ENCODE data around the gene PMS1.
"Not testable (repeated sequence)": the region's sequence is repeated elsewhere in the genome, so short reads cannot be mapped to it uniquely, and the experiment has no call there.

Gene PMS1

DNA sequence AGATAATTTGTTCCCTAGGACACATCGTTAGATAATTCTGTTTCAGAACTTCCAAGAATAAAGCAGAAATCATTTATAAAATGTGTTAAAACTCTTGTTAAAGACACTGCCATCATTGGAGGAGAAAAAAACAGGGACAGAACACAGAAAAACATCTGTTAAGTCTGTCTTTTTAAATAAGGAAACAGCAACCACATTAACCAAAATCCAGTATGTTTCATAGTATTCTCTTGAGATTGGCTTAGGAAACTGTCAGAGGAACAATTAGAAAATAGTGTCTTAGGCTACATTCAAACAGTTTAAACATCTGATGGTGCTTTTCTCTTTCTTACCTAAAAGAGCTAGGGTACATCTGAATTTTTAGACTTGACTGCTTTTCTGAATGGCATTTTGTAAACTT, 81.6 kb downstream of the PMS1 start:
- Mint-ChIP-seq H3K36me3 (ENCODE audit: low read depth) (peaks cover 46% of the 10 kb centered on the region), H3K27me3 (no peaks in the 10 kb centered on the region), H3K9me3 (peaks cover 3% of the 10 kb centered on the region), H3K4me3 (no peak overlapping the region), H3K4me1 (peaks cover 2% of the 10 kb centered on the region), H3K27ac (no peak overlapping the region)
- ATAC-seq, result no peak
- DNase-seq, result no peak

DNA sequence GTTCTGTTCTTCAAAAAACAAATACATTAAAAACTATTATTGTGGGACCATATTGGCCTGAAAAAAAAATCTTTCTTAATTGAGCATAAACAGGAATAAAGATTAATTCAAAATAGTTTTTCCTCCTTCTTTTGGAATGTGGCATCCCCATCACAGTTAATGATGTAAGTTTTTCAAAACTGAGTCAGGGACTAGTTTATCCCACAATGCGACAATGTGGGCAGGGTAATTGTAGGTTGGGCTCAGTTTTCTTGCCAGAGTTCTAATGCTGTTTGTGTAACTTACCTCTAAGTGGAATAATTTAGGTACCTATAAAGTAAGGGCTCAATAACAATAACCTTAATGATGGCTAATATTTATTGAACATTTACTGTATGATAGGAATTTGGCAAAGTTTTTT, 82.0 kb downstream of the PMS1 start:
- H3K27me3 Mint-ChIP-seq, result no peaks in the 10 kb centered on the region
- H3K9me3 Mint-ChIP-seq, result peaks cover 3% of the 10 kb centered on the region
- H3K27ac Mint-ChIP-seq, result no peak overlapping the region
- no peak overlapping the region for H3K4me3 Mint-ChIP-seq
- DNase-seq (no peak), ATAC-seq (no peak)
- H3K36me3 Mint-ChIP-seq (ENCODE audit: low read depth), result peaks cover 49% of the 10 kb centered on the region
- peaks cover 2% of the 10 kb centered on the region for H3K4me1 Mint-ChIP-seq

DNA sequence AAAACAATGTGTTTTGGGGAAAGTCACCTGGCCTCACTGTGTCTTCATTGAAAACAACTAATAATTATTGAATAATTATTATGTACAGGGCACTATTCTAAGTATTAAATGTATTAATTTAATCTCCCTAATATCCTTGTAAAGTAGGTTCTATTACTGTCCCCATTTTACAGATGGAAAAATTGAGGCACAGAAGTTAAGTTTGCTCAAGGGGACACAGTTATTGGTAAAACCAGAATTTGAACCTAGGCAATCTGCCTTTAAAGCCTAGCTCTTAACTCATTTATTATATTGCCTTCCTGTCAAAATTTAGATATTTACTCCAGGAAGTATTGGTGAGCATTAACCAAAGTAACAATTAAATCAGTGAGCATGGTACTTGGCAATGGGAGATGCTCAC, 84.6 kb downstream of the PMS1 start:
- H3K27ac Mint-ChIP-seq, result no peak overlapping the region
- H3K4me3 Mint-ChIP-seq, result no peak overlapping the region
- no peak for ATAC-seq

DNA sequence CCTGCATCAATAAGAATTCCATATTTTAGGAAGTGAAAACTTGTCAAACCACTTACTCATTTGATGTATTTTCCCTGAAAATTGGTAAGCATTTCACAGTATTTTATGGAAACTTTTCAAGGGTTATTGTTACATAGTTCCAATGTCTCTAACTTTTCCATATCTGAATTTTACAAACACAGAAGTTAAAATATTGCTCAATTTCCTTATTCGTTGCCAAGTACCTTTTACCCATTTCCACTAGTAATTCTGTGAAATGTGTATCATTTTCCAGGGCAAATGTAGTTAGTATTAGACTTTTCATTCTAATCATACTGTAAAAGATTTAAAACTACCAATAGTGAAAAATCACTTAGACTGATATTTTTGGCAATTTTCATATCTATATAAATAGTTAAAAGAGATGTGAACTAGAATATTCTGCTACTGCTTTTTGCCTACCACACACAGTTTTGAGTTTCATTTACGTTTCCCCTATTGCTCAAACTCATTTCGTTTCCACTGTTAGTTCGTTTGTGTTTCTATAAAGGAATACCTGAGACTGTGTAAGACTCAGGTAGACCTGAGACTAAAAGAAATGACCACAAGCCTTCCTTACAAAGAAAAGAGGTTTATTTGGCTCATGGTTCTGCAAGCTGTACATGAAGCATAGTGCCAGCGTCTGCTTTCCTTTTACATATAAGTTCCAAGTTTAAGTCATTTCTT, 86.3 kb downstream of the PMS1 start:
- Mint-ChIP-seq H3K4me1 (peaks cover 18% of the 10 kb centered on the region), H3K9me3 (peaks cover 10% of the 10 kb centered on the region), H3K27me3 (no peaks in the 10 kb centered on the region), H3K4me3 (no peak overlapping the region), H3K27ac (no peak overlapping the region), H3K36me3 (ENCODE audit: low read depth) (peaks cover 53% of the 10 kb centered on the region)
- ATAC-seq, result no peak
- no peak for DNase-seq

More for the DNA sequence above, 84.6 kb downstream of the PMS1 start:
- H3K4me1 Mint-ChIP-seq, result peaks cover 3% of the 10 kb centered on the region
- H3K27me3 Mint-ChIP-seq, result no peaks in the 10 kb centered on the region
- no peaks in the 10 kb centered on the region for H3K9me3 Mint-ChIP-seq
- peaks cover 44% of the 10 kb centered on the region for H3K36me3 Mint-ChIP-seq (ENCODE audit: low read depth)
- no peak for DNase-seq

DNA sequence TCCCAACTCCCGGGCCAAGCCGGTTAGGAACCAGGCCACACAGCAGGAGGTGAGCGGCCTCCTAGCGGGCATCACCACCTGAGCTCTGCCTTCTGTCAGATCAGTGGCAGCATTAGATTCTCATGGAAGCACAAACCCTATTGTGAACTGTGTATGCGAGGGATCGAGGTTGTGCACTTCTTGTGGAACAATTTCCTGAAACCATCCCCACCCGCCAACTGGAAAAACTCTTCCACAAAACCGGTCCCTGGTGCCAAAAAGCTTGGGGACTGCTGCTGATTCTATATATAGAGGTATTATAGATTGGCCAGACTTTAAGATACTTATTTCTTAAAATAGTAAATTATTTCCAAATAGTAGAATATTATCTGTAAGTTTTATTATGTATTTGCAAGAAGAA, 89.4 kb downstream of the PMS1 start:
- Mint-ChIP-seq H3K27ac (no peak overlapping the region), H3K4me1 (peaks cover 22% of the 10 kb centered on the region), H3K27me3 (no peaks in the 10 kb centered on the region), H3K36me3 (ENCODE audit: low read depth) (peaks cover 59% of the 10 kb centered on the region), H3K9me3 (peaks cover 10% of the 10 kb centered on the region), H3K4me3 (no peak overlapping the region)
- ATAC-seq (no peak), DNase-seq (no peak)

DNA sequence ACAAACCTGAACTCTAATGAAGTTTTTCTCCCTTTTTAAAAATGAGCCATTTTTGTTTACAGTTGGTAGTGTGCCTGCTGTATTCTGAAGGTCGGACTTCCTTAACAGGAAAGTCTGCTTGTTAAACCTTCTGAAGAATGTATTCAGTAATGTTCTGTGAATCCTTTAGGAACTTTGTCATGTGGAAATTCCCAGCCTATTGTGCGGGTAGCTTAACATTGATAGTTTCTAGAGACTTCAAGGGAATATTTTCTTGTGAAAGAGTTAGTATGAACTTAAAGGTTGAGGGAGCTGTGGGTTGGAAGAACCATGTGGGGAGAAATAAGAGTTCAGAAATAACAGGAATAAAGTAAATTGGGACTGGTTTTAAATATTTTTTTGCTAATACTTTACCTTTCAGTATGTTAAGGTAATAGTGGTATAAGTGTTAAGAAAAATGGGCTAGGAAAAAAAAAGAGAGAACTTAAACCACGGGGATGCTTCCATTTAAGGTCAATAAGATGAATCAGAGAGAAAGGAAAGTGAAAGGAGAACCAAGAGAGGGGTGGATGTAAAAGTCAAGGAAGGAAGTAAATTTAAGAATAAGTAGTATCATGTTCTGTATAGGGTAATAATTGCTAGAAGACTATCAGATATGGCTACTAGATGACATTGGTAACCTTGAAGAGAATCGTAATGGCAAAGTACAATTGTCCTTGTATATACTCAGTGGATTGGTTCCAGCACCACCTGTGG, 90.5 kb downstream of the PMS1 start:
- peak overlapping the region; percentile 81 for H3K27ac Mint-ChIP-seq
- H3K4me1 Mint-ChIP-seq, result peaks cover 22% of the 10 kb centered on the region
- peak; percentile 84 for ATAC-seq
- H3K27me3 Mint-ChIP-seq, result no peaks in the 10 kb centered on the region
- no peak for DNase-seq
- H3K4me3 Mint-ChIP-seq, result no peak overlapping the region
- H3K9me3 Mint-ChIP-seq, result peaks cover 10% of the 10 kb centered on the region
- H3K36me3 Mint-ChIP-seq (ENCODE audit: low read depth), result peaks cover 59% of the 10 kb centered on the region

DNA sequence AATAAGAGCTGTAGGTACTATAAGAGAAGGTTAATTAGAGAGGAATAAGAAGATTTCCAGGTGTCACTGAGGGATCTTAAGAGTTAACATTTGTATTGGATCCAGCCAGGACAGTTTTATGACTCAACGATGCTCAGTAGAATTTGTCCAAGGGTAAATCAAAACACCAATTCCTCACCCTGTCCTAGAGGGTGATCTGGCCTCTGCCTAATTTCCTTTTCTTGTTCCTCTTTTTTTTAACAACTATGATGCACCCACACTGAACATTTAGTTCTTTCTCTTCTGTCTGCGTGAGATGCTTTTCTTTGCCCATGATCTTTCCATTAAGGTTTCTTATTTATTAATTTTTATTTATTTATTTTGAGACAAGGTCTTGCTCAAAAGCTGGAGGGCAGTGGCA, 92.0 kb downstream of the PMS1 start:
- DNase-seq (no peak), ATAC-seq (no peak)
- H3K36me3 Mint-ChIP-seq (ENCODE audit: low read depth), result peaks cover 50% of the 10 kb centered on the region
- H3K27me3 Mint-ChIP-seq, result no peaks in the 10 kb centered on the region
- peaks cover 10% of the 10 kb centered on the region for H3K9me3 Mint-ChIP-seq
- H3K4me3 Mint-ChIP-seq, result no peak overlapping the region
- peak overlapping the region; percentile 49 for H3K27ac Mint-ChIP-seq
- H3K4me1 Mint-ChIP-seq, result peaks cover 22% of the 10 kb centered on the region

DNA sequence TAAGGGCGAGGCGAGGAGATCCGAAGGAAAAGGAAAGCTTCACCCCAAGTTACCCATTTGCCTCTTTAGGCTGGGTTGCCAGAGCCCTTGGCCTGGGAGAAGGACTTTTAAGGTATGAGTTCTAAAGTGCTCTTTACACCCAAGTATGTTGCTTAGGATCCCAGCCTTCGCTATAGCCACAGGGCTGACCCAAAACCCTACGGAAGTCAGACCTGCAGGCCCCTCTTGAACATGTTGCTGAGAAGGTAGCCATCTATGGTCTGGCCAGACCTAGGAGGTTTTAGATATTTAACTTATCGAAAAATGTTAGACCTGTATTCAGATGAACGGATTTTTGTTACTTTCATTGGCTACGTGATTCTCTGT, 95.4 kb downstream of the PMS1 start:
- DNase-seq (no peak), ATAC-seq (no peak)
- peaks cover 31% of the 10 kb centered on the region for H3K36me3 Mint-ChIP-seq (ENCODE audit: low read depth)
- peaks cover 7% of the 10 kb centered on the region for H3K9me3 Mint-ChIP-seq
- peaks cover 11% of the 10 kb centered on the region for H3K4me1 Mint-ChIP-seq
- H3K4me3 Mint-ChIP-seq, result no peak overlapping the region
- H3K27me3 Mint-ChIP-seq, result no peaks in the 10 kb centered on the region
- no peak overlapping the region for H3K27ac Mint-ChIP-seq

DNA sequence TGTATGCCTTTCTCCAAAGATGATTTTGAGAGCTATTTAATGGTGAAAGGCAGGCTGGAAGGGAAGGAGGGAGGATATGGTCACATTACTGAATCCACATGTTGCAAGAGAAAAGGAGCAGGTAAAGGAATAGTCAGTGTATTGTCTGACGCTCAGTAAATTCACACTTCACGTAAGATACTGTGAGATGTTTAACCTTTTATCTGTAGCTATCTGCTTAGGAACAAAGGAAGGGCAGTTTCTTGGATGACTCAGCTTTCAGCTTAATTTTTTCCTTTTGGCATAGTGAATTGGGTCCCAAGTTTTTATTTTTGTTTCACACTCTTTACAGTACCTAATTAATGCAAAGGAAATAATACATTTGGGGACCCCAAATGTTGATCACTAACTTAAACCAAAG, 96.2 kb downstream of the PMS1 start:
- ATAC-seq, result no peak
- H3K4me1 Mint-ChIP-seq, result peaks cover 4% of the 10 kb centered on the region
- peaks cover 23% of the 10 kb centered on the region for H3K36me3 Mint-ChIP-seq (ENCODE audit: low read depth)
- no peak overlapping the region for H3K27ac Mint-ChIP-seq
- H3K9me3 Mint-ChIP-seq, result peaks cover under 1% of the 10 kb centered on the region
- DNase-seq, result no peak
- H3K4me3 Mint-ChIP-seq, result no peak overlapping the region
- H3K27me3 Mint-ChIP-seq, result no peaks in the 10 kb centered on the region

DNA sequence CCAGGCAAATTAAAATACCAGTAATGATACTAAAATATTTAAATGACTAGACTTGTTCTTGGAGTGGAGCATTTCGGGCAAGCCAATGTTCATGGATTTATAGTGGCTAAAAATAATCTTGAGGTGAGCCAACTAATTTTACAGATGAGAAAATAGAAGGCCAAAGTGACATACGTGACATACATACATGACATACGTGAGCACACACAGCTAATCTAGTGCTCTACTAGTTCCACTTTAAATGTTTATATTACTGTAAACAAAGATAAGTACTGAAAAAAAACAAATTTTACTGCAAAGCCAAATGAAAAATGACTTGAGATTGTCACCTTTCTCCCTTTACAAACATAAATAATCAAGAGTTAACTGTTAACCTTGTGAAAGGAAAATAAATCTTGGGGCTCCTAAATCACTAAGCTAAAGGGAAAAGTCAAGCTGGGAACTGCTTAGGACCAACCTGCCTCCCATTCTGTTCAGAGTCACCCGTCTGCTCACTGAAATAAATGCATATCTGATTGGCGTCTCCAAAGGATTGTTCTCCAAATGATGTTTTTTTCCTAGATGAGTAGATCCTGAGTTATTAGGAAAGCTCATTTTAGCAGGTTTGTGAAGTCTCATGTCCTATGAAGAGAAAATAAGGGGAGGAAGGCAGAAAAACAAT, 96.7 kb downstream of the PMS1 start:
- no peak overlapping the region for H3K27ac Mint-ChIP-seq
- H3K36me3 Mint-ChIP-seq (ENCODE audit: low read depth), result peaks cover 21% of the 10 kb centered on the region
- H3K4me1 Mint-ChIP-seq, result peaks cover 4% of the 10 kb centered on the region
- H3K9me3 Mint-ChIP-seq, result no peaks in the 10 kb centered on the region
- no peaks in the 10 kb centered on the region for H3K27me3 Mint-ChIP-seq
- H3K4me3 Mint-ChIP-seq, result no peak overlapping the region
- no peak for DNase-seq
- no peak for ATAC-seq

DNA sequence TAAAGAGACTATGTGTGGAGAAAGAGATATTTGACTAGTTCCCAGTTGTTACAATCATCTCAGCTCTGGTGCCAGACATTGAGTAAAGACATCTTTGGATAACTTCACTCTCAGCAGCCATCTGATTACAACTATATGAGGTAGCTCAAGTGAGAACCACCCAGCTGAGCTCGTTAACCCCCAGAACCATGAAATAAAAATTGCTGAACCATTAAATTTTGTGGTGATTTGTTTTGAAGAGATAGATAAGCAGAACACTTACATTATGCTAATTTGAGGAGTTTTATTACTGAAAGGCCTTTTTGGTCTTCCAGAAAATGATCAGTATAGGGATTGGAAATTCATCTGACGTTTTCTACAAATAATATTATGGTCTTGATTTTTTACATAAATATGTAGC, 101.1 kb downstream of the PMS1 start:
- Mint-ChIP-seq H3K36me3 (ENCODE audit: low read depth) (no peaks in the 10 kb centered on the region), H3K27me3 (peaks cover 10% of the 10 kb centered on the region), H3K9me3 (no peaks in the 10 kb centered on the region), H3K4me3 (no peak overlapping the region), H3K27ac (no peak overlapping the region), H3K4me1 (no peaks in the 10 kb centered on the region)
- DNase-seq, result no peak
- no peak for ATAC-seq

DNA sequence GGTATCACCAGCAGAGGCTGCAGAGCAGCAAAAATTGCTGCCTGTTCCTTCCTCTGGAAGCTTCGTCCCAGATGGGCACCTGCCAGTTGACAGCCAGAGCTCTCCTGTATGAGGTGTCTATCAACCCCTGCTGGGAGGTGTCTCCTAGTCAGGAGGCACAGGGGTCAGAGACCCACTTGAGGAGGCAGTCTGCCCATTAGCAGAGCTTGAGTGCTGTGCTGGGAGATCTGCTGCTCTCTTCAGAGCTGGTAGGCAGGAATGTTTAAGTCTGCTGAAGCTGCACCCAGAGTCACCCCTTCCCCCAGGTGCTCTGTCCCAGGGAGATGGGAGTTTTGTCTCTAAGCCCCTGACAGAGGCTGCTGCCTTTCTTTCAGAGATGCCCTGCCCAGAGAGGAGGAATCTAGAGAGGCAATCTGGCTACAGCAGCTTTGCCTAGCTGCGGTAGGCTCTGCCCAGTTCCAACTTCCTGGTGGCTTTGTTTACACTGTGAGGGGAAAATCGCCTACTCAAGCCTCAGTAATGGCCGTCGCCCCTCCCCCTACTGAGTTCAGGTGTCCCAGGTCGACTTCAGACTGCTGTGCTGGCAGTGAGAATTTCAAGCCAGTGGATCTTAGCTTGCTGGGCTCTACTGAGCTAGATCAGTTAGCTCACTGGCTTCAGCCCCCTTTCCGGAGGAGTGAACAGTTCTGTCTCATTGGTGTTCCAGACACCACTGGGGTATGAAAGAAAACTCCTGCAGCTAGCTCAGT, 108.5 kb downstream of the PMS1 start:
- not testable (repeated sequence) for H3K4me3 Mint-ChIP-seq; H3K36me3 Mint-ChIP-seq (ENCODE audit: low read depth); ATAC-seq; H3K27me3 Mint-ChIP-seq; DNase-seq; H3K4me1 Mint-ChIP-seq; H3K27ac Mint-ChIP-seq; H3K9me3 Mint-ChIP-seq

DNA sequence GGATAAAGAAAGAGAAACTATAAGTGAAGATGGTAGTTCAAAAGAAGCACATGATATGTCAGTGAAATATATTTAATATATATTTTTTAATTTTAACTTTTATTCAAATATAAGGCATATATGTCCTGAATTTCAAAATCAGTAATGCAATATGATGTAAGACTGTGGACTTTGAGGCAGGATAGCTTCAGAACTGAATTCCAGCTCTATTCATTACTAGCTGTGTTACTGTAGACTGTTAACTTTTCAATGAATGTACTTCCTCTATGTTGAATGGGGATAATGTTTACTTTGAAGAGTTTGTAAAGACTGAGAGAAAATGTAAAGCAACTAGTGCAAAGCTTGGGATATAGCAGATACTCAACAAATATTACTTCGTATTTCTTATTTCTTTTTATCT, 112.6 kb downstream of the PMS1 start:
- no peaks in the 10 kb centered on the region for H3K9me3 Mint-ChIP-seq
- H3K27ac Mint-ChIP-seq, result no peak overlapping the region
- no peaks in the 10 kb centered on the region for H3K36me3 Mint-ChIP-seq (ENCODE audit: low read depth)
- DNase-seq (no peak), ATAC-seq (no peak)
- no peak overlapping the region for H3K4me3 Mint-ChIP-seq
- peaks cover 4% of the 10 kb centered on the region for H3K27me3 Mint-ChIP-seq
- H3K4me1 Mint-ChIP-seq, result no peaks in the 10 kb centered on the region

DNA sequence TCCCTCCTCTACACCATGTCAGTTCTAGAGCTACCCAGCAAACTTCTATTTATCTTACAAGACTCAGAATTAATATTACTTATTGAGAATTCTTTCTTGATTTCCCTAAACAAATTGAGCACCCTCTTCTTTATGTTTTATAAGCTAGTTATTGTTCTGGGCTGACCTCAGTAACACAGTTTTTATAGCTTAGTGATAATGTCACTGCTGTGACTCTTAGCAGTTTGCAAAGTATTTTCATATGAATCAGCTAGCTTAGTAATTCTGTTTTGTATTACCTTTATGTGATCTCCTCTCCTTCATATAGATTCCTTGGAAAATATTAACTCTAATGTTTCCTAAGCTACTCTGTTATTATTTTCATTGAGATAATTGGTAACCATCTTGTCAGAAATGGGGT, 114.9 kb downstream of the PMS1 start:
- Mint-ChIP-seq H3K27me3 (peaks cover 8% of the 10 kb centered on the region), H3K9me3 (no peaks in the 10 kb centered on the region)
- no peak for DNase-seq

More for the DNA sequence above, 114.9 kb downstream of the PMS1 start:
- ATAC-seq, result no peak
- no peaks in the 10 kb centered on the region for H3K36me3 Mint-ChIP-seq (ENCODE audit: low read depth)
- no peaks in the 10 kb centered on the region for H3K4me1 Mint-ChIP-seq
- H3K27ac Mint-ChIP-seq, result no peak overlapping the region
- H3K4me3 Mint-ChIP-seq, result no peak overlapping the region
